GM06990 (cell line): Measurements from ENCODE around the gene PDZRN3.
"Not testable (repeated sequence)": the region's sequence is repeated elsewhere in the genome, so short reads cannot be mapped to it uniquely, and the experiment has no call there.

Experiments used
- DNase-seq: peaks from one replicate; pipeline ENCODE4 v3.0.0-alpha.2; 2011; ENCODE audit not compliant: insufficient read length; ENCODE audit errors: extremely low read depth
- H3K27me3 ChIP-seq: replicated peaks from 2 replicates; pipeline ENCODE4 v1.6.0; 2011; ENCODE audit warnings: low read length; ENCODE audit not compliant: control insufficient read depth, insufficient read depth
- H3K36me3 ChIP-seq: 2 replicates; pipeline ENCODE4 v1.5.1; 2011; ENCODE audit warnings: low read length; ENCODE audit not compliant: control insufficient read depth, insufficient read depth
- H3K4me3 ChIP-seq: replicated peaks from 2 replicates; pipeline ENCODE4 v1.5.1; 2011; ENCODE audit warnings: low read depth, mild to moderate bottlenecking, control low read depth, low read length
- CTCF ChIP-seq: IDR thresholded peaks from 2 replicates; pipeline ENCODE4 v1.5.1; 2011; ENCODE audit warnings: low read length, control low read depth, mild to moderate bottlenecking, inconsistent platforms; ENCODE audit not compliant: insufficient read depth, poor library complexity, severe bottlenecking

The PDZRN3 gene

DNA sequence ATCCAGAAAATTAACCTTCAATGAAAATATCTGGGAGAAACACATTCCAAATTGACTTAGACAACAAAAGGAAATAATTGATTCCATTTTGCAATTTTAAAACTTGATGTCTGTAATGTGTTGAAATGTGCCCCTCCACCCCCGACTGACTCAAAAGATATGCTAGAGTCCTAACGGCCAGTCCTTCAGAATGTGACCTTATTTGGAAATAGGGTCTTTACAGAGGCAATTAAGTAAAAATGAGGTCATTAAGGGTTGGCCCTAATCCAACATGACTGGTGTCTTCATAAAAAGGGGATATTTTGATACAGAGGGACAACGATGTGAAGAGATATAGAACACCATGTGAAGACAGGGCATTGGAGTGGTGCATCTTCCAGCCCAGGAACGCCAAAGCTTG is 153.9 kb downstream of the PDZRN3 start:
- Histone ChIP-seq H3K27me3 (no peaks in the 10 kb centered on the region), H3K4me3 (no peak overlapping the region), H3K36me3 (no peaks in the 10 kb centered on the region)
- no peak for DNase-seq
- TF ChIP-seq CTCF, result no peak

- H3K4me3 ChIP-seq, result no peak overlapping the region
- H3K27me3 ChIP-seq, result no peaks in the 10 kb centered on the region
- H3K36me3 ChIP-seq, result no peaks in the 10 kb centered on the region
- no peak for TF ChIP-seq CTCF
- DNase-seq, result no peak
Measured at GRCh38 chr3:73469331-73469730, 155.4 kb downstream of the PDZRN3 start.

- H3K36me3 ChIP-seq, result no peaks in the 10 kb centered on the region
- DNase-seq, result no peak
- H3K4me3 ChIP-seq, result no peak overlapping the region
- no peak for TF ChIP-seq CTCF
- no peaks in the 10 kb centered on the region for H3K27me3 ChIP-seq
Measured at GRCh38 chr3:73467211-73467610, 157.5 kb downstream of the PDZRN3 start.

DNA sequence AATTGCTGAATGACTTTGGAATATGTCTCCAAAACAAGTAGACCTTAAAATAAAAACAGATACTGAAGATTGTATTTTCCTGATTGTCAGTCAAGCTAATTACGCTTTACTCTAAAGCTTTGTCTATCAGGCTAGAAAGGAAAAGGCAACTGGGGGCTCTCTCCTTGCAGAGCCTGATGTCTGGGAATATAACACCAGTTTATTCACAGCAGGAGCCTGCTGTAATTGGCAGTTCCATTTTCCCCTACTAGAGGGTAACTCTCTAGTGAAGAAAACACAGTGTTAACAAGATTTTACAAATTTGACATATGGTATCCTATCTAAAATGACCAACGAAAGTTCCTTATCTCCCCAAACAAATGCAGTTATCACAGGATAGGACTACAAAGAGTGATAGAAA is 158.8 kb downstream of the PDZRN3 start:
- no peak overlapping the region for H3K4me3 ChIP-seq
- TF ChIP-seq CTCF, result no peak
- DNase-seq, result no peak
- no peaks in the 10 kb centered on the region for H3K27me3 ChIP-seq
- no peaks in the 10 kb centered on the region for H3K36me3 ChIP-seq

GRCh38 chr3:73464126-73464525 is 160.6 kb downstream of the PDZRN3 start:
- DNase-seq, H3K4me3 ChIP-seq, H3K27me3 ChIP-seq, H3K36me3 ChIP-seq: not testable (repeated sequence)

DNA sequence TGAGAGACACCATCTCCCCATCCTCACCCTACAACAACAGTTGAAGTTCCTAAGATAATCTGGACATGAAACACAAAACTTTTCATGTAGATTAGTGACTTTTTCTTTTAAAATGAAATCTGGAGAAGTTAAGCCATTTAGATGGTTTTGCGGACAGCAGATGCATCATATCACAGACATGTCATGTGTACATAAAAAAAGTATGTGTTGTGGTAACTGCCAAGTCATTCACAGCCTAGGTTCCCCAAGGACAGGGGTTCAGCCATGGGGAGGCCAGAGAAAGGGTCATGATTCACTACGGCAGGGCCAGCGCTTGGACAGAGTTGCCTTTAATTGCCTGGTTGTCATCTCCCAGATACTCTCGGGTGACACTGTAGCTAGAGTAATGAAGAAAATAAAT is 163.2 kb downstream of the PDZRN3 start:
- DNase-seq, result no peak
- no peak for TF ChIP-seq CTCF
- Histone ChIP-seq H3K4me3 (no peak overlapping the region), H3K27me3 (no peaks in the 10 kb centered on the region), H3K36me3 (no peaks in the 10 kb centered on the region)

DNA sequence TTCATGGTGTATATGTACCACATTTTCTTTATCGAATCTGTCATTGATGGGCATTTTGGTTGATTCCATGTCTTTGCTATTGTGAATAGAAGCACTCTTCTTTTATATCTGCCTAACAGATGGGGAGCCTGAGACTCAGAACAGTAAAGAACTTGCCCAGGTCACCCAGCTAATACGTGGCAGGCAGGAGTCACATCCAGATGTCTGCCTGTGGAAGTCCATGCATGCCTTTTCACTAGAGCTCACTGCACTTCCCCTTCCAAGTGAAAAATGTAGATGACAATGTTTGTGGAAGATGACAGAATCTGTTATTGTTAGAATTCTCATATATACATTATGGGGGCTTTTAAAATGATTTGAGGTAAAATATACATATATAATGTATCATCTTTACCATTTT is 165.0 kb downstream of the PDZRN3 start:
- Histone ChIP-seq H3K4me3 (no peak overlapping the region), H3K36me3 (no peaks in the 10 kb centered on the region), H3K27me3 (no peaks in the 10 kb centered on the region)
- no peak for DNase-seq
- TF ChIP-seq CTCF, result no peak
